SKM-1 treated with dmso at 0.1 percent for 144 hours (cell line): Measurements from ENCODE around the gene PLEKHM2.

Experiments
- DNase-seq: peaks from one replicate; lab custom pipeline; 2025; ENCODE audit not compliant: unreplicated experiment; lab: John Stamatoyannopoulos, UW

PLEKHM2 gene

DNA sequence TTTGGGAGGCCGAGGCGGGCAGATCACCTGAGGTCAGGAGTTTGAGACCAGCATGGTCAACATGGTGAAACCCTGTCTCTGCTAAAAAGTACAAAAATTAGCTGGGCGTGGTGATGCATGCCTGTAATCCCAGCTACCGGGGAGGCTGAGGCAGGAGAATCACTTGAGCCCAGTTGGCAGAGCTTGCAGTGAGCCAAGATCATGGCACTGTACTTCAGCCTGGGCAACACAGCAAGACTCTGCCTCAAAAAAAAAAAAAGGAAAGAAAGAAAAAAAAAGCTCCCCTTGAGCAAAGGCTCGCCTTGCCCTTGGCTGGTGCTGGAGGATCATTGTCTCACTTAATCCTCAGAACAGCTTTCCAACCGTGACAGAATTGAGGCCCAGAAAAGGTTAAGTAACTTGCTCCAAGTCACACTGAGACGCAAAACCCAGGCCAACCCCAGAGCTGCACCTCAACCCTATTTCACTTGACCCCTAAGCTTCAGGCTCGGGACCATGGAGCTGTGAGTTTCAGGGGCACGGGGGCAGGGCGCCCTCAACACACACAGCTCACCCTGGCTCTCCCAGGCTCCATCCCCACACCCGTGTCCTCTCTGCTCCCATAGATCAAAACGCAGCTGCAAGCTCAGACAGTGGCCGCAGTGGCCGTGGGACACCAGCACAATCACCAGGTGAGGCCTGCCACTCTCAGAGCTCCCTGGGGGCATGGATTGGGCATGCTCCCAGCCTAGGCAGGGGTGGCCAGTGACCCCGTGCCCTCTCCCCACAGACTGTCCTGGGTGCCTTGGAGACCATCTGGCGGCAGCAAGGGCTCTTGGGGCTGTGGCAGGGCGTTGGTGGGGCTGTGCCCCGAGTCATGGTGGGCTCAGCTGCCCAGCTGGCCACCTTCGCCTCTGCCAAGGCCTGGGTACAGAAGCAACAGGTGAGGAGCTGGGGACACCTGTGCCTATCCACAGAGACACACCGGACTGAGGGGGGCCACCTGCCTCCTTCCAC lies 53.5 kb downstream of the PLEKHM2 start:
- DNase-seq = no peak

DNA sequence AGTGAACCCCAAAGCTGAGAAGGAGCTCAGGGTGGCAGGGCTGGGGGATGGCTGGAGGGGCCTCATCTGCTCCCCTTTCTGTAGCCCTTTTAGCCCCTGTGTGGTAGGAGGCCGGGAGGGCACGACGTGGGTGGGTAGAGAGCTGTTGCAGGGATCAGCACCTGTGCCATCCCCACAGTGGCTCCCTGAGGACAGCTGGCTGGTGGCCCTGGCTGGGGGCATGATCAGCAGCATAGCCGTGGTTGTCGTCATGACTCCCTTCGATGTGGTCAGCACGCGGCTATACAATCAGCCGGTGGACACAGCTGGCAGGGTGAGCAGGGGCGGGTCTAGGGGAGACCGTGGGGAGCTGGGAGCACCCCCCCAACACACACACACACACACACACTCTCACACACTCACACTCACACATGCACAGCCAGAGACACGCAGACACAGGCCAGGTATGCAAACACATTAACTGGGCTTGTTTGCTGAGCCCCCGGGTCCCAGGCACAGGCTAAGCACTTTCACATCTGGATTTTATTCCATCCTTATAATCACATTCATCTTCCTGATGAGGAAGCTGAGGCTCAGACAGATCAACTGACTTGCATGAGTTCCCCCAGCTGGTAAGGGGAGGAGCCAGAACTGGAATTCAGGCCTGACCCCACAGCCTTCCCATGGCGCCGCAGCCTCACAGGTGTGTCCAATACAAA lies 54.4 kb downstream of the PLEKHM2 start:
- no peak for DNase-seq

DNA sequence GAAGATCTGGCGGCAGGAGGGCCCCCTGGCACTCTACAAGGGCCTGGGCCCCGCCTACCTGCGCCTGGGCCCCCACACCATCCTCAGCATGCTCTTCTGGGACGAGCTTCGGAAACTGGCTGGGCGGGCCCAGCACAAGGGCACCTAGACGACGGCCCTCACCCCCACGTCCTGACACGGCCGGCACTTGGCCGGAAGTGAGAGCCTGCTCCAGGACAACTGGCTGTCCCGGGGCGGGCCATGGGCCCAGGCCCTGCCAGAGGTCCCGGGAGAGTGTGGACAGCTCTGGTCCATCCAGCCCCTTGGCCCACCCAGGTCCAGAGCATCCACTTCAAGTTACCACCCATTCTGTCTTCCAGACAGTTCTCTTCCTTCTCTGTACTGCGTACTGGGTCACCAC lies 55.1 kb downstream of the PLEKHM2 start:
- no peak for DNase-seq

DNA sequence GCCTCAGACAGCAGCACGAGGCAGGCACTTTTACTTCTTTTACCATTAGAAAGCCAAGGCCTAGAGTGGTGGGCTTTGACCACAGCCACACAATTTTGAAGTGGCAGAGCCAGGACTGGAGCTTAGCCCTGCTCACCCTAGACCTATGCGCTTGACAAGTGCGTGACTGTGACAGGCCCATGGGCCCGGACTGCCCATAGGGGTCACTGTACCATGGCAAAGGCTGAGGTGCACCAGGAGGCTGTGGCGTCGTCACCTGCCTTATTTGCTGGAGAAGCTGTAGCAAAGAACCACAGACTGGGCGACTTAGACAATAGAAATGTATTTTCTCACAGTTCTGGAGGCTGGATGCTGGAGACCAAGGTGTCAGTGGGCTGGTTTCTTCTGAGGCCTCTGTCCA lies 55.6 kb downstream of the PLEKHM2 start:
- no peak for DNase-seq

DNA sequence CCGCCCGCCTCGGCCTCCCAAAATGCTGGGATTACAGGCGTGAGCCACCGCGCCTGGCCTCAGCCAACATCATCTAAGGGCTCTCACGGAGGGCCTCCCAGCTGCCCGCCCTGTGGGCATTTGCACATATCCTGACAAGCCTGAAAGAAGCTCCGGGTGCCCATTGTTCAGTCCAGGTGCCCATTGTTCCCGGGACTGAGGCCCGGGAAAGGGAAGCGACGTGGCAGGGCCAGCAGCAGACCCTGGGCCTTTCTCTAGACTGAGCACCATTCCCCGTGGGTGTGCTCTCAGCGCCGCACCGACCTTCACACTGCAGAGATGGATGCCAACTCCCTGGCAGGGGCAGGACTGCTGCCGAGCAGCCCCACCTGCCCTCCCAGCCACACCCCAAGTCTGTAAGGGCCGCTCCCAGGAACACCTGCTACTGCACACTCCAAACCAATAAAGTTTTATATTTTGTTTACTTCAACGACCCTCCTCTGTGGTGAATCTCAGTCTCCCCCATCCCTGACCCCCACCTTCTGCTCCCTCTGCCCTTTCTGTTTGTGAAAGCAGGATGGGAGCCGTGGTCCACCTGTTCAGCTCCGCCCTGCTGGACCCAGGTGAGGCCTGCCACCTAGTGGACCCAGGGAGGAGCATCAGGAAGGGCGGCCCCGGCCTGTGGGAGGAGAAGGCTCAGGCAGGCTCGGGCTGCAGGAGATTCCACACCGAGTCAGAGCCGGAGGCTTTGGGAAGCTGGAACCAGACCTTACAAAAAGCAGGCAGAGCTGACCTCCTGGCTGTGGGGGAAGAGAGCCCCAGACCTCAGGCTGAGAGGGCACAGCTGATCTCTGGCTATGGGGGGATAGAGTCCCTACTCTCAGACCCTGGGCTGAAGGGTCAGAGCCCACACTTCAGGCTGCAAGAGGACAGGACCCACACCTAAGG lies 57.1 kb downstream of the PLEKHM2 start:
- peak; percentile 62 for DNase-seq

DNA sequence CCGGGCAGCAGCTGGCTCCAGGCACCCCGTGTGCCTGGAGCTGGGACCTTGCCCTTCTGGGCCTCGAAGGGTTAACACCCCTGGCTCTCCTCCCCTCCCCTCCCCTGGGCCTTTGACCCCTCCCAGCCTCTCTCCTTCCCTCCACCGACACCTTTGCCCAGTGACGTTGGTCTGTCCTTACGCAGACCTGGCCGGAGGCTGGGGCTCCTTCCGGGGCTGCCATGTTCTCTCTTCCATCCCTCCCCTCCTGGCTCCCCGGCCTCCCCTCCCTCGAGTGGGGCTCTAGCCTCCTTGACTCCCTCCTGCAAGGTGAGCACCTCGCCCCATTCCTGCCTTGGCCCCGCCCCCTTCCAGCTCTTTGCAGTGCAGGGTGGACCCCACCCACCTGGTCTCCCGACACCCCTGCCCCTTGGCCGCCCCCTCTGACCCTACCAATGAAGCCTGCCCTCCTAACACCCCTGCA lies 58.2 kb downstream of the PLEKHM2 start, which contains the start of gene TMEM82:
Gene TMEM82, plus strand, starts transcription at position 161 of the 463 bp plus-strand sequence. Its CDS starts 61 bp downstream, at position 222.
- DNase-seq = no peak

DNA sequence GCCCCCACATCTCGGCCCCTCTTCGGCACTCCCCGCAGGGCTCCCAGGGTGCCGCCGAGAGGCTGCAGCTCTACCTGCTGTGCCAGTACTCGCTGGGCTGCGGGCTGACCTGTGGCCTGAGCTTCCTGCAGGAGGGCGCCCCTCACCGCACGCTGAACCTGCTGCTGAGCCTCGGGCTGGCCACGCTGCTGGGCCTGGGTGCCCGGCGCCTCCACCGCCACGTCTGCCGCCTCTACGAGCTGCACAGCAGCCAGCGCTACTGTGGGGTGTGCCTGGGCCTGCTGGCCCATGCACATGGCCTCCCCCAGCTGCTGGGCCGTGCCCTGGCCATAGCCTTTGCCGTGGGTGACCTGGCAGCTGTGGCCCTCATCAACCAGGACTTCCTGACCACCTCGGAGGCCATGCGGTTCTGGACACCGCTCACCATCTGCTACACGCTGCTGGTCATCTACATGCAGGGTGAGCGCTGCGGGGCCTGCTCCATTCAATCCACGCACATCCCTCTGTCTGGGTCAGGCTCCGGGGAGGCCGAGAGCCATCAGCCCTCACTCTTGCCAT lies 60.1 kb downstream of the PLEKHM2 start:
- no peak for DNase-seq

DNA sequence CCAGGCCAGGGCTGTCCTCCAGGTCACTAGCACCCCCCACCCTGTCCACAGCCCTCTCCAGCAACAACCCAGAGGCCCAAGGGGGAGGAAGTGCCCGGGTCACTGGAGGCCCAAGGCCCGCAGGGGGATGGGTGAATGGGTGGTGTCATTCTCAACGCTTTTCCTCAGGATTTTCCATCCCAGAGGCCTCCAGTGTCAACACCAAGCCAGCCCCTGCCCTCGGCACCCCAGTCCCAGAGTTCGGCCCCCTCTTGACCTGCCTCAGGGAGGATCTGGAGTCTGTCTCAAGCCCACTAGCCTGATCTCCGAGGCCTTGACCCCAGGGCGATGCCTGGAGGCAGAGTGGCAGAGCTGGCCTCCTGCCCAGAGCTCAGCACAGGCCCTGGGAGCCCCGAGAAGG lies 63.3 kb downstream of the PLEKHM2 start:
- no peak for DNase-seq

DNA sequence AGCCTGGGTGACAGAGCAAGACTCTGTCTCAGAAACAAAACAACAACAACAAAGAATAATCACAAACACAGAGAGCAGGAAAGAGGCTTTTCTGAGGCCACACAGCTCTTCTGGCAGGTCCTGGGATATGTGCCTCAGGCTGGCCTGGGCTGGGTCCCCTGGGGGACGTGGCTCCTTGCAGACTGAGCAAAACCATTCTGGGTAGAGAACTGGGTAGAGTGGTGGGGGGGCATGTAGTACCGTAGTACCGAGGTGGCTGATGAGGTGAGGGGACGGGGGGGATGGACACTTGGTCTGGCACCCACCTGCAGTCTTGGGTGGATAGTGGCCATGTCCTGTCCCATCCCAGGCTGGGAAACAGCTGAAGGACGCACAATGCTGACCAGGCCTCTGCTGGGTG lies 64.1 kb downstream of the PLEKHM2 start:
- DNase-seq = no peak

DNA sequence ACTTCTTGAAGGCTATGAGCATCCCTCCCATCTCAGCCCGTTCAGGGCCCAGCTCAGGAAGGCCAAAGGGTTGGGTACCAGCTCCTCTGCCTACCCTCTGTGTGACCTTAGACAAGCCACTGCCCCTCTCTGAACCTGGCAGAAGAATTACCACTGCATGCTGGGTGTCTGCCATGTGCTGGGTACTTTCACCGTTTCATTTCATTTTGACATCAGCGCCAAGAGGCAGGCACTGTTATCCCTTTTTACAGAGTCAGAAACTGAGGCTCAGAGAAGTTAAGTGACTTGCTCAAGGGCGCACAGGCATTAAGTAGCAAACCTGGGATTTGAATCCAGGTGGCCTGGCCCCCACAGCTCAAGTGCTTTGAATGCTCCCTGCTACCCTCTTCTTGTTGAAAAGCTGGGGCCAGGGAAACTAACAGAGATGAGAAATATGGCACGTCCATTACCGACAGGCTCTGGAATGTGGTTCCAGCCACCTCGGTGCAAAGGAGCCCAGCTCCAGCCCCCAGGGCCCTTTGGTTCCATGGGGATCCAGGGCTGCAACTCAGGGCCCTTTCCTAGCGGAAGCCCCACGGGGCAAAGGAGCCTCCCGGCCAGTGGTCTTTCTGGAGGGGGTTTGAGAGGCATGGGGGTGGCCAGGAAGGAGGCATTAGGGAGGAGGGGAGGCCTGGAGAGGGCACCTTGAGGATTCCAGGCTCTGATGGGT lies 64.7 kb downstream of the PLEKHM2 start:
- DNase-seq = no peak

DNA sequence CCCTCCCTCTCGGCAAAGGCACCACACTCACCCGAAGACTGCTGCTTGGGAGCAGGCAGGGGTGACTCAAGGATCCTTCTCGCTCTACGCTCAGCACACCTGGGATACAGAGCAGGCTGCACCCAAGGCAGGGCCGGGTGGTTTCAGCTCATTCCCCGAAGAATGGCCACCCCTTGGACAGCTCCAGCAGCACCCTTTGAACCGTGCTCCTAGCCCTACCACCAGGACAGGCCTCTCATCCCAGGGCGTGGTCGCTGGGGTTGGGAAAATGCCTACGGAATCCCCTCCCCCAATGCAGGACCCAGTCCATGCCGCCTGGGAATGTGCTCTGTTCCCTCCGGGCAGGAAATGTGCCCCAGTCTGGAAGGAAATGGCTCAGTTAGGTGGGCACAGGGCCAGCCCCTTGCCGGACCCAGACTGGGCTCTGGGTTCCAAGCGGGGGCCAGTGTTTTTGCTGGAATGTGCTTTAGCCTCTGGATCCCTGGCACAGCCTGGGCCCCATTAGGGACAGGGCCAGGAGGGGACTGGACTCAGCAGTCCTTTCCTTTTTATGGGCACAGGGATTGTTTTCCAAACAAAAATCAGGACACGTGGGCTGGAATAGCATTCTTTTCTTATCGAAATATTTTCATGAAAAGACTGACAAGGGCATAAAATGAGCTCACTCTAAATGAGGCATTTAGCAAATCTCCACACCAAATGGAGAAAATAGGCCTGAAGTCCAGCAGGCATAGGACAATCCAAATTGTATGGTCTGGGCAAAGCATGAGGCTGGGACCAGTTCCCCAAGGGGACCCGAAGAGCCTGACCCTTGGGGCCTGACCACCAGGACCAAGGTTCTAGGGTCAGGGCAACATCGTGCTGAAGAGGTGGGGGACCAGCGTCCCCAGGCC lies 65.5 kb downstream of the PLEKHM2 start:
- DNase-seq = no peak

DNA sequence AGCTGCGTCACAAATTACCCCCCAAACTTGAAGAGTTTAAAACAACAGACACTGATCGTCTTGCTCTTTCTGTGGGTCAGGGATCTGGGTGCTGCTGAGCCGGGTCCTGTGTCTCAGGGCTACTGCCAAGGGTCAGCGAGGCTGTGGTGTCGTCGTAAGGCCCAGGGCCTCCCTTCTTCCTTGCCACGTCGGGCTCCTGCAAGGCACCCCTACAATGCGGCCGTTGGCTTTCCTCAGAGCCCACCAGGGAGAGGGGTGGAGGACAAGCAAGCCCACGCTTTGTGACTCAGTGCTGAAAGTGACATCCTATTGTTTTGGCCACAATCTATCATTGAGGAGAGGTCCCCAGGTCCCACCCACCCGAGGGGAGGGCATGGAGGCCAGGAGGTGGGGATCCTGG lies 66.8 kb downstream of the PLEKHM2 start:
- DNase-seq = no peak

DNA sequence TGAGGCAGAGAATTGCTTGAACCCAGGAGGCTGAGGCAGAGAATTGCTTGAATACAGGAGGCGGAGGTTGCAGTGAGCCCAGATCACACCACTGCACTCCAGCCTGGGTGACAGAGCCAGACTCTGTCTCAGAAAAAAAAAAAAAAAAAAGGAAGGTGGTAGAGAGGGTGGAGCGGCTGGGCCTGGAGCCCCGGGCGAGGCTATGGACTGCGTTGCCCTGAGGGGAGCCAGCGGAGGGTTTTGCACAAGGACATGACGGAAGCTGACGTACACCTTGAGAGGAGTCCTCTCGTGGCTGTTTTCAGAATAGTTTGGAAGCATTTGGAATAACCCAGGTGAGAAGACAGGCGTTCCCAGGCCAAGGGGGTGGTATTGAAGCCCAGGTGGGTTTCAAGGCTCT lies 67.6 kb downstream of the PLEKHM2 start:
- no peak for DNase-seq

DNA sequence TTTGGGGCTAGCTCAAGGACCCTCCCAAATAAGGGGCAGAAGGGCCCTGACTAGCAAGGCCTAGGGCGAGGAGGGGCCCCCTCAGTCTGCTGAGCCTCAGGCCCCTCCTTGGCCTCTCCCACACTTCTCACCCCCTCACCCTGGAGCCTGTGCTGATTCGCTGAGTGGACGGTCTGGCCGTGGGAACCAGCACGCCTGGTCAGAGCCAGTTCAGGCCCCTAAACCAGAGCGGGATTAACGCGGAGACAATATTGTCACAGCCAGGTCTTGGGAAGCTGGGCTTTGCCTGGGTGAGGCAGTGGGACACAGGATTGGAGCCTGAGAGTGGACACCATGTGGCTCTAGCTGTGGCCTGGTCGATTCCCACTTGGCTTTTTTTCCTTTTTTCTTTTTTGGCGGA lies 69.7 kb downstream of the PLEKHM2 start:
- DNase-seq = no peak

DNA sequence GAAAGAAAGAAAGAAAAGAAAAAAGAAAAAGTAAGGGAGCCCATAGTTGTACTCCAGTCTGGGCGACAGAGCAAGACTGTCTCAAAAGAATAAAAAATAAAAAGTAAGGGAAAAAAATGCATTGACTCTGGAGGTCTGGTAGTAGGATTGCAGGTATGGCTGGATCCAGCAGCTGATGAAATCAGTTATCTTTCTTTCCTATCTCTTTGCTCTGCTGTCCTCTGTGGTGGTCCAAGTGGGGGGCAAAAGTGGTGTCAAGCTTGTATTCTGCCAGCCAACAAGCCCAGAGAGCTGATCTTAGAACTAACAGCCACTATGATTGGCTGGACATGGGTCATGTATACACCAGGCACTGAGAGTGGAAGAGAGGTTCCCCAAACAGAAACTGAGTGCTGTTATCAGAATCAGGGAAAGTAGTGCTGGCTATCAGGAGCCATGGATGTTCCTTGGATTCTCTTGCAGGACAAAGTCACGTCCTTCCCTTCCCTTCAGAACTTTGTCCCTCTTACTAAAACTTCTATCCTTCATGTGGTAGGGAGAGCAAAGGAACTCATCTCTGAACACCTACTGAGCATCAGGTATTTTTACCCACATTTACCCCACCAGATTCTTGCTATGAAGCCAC lies 71.0 kb downstream of the PLEKHM2 start:
- no peak for DNase-seq

DNA sequence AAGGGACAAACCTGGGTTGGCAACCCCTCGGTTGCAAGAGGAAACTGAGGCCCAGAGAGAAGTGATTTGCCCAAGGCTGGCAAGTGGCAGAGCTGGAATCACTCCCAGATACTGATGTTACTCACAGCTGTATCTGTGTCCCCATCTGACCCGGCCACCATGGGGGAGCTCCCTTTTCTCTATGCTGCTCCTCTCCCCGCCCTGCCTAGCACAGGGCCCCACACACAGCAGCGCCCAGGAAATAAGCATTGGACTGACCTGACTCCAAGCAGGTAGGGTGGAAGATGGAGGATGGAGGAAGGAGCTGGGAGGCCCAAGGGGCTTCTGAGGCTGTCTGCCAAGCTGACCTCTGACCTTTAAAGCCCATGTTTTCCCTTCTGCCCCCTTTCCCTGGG lies 71.5 kb downstream of the PLEKHM2 start:
- DNase-seq = no peak

DNA sequence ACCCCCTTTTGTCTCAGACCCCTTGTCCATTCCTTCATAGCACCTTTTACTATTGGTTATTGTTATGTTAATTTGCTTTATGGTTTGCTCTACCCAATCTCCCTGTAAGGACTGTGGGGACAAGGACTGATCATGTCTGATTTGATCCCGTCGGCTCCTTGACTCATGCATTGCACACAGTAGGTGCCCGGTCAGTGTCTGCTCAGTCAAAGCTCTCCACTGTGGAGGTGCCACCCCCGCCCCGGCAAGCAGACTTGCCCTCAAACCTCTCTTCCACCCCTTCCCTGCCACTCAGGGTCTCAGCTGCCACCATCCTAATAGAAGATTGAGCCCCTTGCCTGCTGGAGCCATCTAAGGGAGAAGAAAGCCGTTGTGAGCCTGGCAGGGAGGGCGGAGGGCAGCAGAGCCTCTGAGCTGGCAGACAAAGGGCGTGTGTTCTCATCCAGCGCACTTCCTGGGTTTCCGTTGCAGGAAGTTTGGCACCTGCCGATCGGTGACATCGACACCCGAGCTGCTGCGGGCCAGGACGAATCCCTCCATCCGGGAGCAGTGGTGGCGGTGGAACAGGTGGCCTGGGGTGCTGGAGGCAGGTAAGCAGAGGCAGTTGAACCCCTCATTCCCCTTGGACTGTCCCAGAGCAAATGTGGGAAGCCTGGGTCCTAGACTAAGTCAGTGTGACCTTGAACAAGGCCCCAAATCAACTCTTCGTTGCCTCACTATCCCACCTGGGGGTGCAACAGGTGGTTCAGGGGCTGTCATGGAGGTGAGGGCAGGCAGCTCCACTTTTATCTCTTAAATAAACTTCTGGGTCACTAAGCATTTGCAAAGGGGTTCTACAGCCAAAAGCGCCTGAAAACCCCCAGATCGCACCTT lies 72.3 kb downstream of the PLEKHM2 start:
- DNase-seq = no peak
